GM12878 (cell line): ENCODE results near the gene TNRC6B. TPM values are rescaled to one million over a fixed set of nuclear protein-coding genes. Genes with fewer than 3 reads are reported as not detected.

ENCODE experiments used
- ATAC-seq: fragments of 200-7000 bp; cut with Tn5 transposase; 3 replicates; pipeline ENCODE4 v1.9.1; 2020; ENCODE audit warnings: mild to moderate bottlenecking, moderate library complexity
- BruUV-seq: library from RNA; stranded (reverse); fragments of 400-500 nt; replicated peaks from 2 replicates; lab custom pipeline; 2021; lab: Mats Ljungman, UMichigan
- CTCF ChIA-PET: fragments of 300-600 bp; sonication (Branson Sonifier 250); formaldehyde crosslinking; extraction: SDS; loops from one replicate; lab custom pipeline; 2021; ENCODE audit warnings: inconsistent platforms; lab: Yijun Ruan, JAX
- POLR2A ChIA-PET: fragments of 350-600 bp; formaldehyde crosslinking; extraction: SDS; loops from one replicate; lab custom pipeline; 2021; ENCODE audit warnings: inconsistent platforms; lab: Charles Lee
- RAD21 ChIA-PET: fragments of 300-600 bp; sonication (Branson Sonifier 250); formaldehyde crosslinking; loops from one replicate; lab custom pipeline; 2023; ENCODE audit warnings: antibody characterized with exemption; ENCODE audit not compliant: unreplicated experiment; lab: Charles Lee
- SMC1A ChIA-PET: fragments of 300-600 bp; sonication (Branson Sonifier 250); formaldehyde crosslinking; loops from one replicate; lab custom pipeline; 2023; ENCODE audit not compliant: unreplicated experiment, uncharacterized antibody; lab: Charles Lee
- DNase-seq: peaks from one replicate; pipeline ENCODE4 v3.0.0-alpha.2; 2011; ENCODE audit warnings: low read depth, low spot score
- FAIRE-seq: peaks from 3 replicates; lab custom pipeline; 2011; peaks lifted over from hg19 to GRCh38; lab: Jason Lieb, UNC
- H2AFZ ChIP-seq: 2 replicates; pipeline ENCODE4 v1.6.0; 2011; ENCODE audit warnings: low read depth, low read length, control low read depth; ENCODE audit not compliant: control insufficient read depth
- H3K27ac ChIP-seq: 2 replicates; pipeline ENCODE4 v1.5.1; 2011; ENCODE audit warnings: control low read depth; ENCODE audit not compliant: control insufficient read depth, insufficient read depth
- H3K27me3 ChIP-seq, 2 experiments: replicated peaks in 1 of 2; 2 replicates each; pipeline versions ENCODE4 v1.6.0 to v1.6.1; 2011; ENCODE audit warnings: low read length in 1 of 2; ENCODE audit not compliant: control insufficient read depth in 2 of 2, insufficient read depth in 2 of 2
- H3K36me3 ChIP-seq, 2 experiments: 2 replicates each; pipeline ENCODE4 v1.5.1; 2011; ENCODE audit warnings: low read length in 1 of 2; ENCODE audit not compliant: control insufficient read depth in 2 of 2, insufficient read depth in 2 of 2
- H3K4me1 ChIP-seq: 2 replicates; pipeline ENCODE4 v1.6.1; 2011; ENCODE audit warnings: mild to moderate bottlenecking, low read length, moderate library complexity, mixed read lengths; ENCODE audit not compliant: control insufficient read depth, insufficient read depth
- H3K4me2 ChIP-seq: 2 replicates; pipeline ENCODE4 v1.6.0; 2011; ENCODE audit warnings: control low read depth; ENCODE audit not compliant: control insufficient read depth, insufficient read depth
- H3K4me3 ChIP-seq: fragments of 200-600 bp; sonication (generic); 2 replicates; pipeline ENCODE4 v1.5.1; 2016
- H3K79me2 ChIP-seq: 2 replicates; pipeline ENCODE4 v1.6.0; 2011; ENCODE audit warnings: low read length; ENCODE audit not compliant: control insufficient read depth, insufficient read depth
- H3K9ac ChIP-seq: 2 replicates; pipeline ENCODE4 v1.8.0; 2011; ENCODE audit warnings: low read length, control low read depth, mixed read lengths; ENCODE audit not compliant: control insufficient read depth, insufficient read depth
- H3K9me3 ChIP-seq: replicated peaks from 3 replicates; pipeline ENCODE4 v1.5.1; 2011; ENCODE audit warnings: mild to moderate bottlenecking, low read length; ENCODE audit not compliant: control insufficient read depth, insufficient read depth
- H4K20me1 ChIP-seq: 2 replicates; pipeline ENCODE4 v1.6.0; 2011; ENCODE audit not compliant: control insufficient read depth, insufficient read depth
- SP1 ChIP-seq: IDR thresholded peaks from one replicate; pipeline ENCODE4 v1.6.1; 2011; ENCODE audit warnings: low read depth, low read length
- WGBS: methylation state at CpG from one replicate; pipeline ENCODE4 v1.1.6; 2016; ENCODE audit warnings: low lambda C conversion rate; ENCODE audit not compliant: insufficient replicate concordance, insufficient coverage; ENCODE audit errors: missing lambda C conversion rate; 5-methylcytosine and 5-hydroxymethylcytosine counted together
- in situ Hi-C: fragments of 300-500 bp; cut with MboI; formaldehyde crosslinking; loops from 9 replicates; pipeline ENCODE4 v1.14.3; 2018; ENCODE audit warnings: mixed read lengths
- intact Hi-C: fragments of 100-400 bp; cut with micrococcal nuclease; formaldehyde crosslinking; loops from one replicate; pipeline ENCODE4 v1.14.2; 2022; ENCODE audit not compliant: unreplicated experiment
- polyA plus RNA-seq, 11 experiments: library from polyadenylated mRNA; depleted of rRNA in 4 of 11; unstranded in 6 of 11; stranded (reverse) in 5 of 11; fragments of >200 nt; fragmentation: Nextera tagmentation in 4 of 11; fragmentation: Illumina TruSeq in 1 of 11; extraction: Ambion mirVana in 4 of 11; extraction: Trizol in 1 of 11; gene quantifications; 1 replicate in 1 of 11; 2 replicates in 10 of 11; pipeline versions ENCODE4 v1.2.1 to v1.2.3, GENCODE V29; 2011 to 2016; ENCODE audit warnings: inconsistent platforms in 2 of 11, missing spikeins in 2 of 11, low read depth in 1 of 11
- total RNA-seq, 4 experiments: library from RNA; depleted of rRNA in 3 of 4; stranded (reverse); fragments of >200 nt in 3 of 4; fragmentation: Illumina TruSeq in 1 of 4; extraction: Trizol in 1 of 4; gene quantifications; 2 replicates each; pipeline versions ENCODE4 v1.2.1 to v1.2.3, GENCODE V29; 2013 to 2021
- TF ChIP-seq, protein P1 (sequence below), 3 experiments: IDR thresholded peaks in 2 of 3; conservative IDR thresholded peaks in 1 of 3; 2 replicates each; pipeline ENCODE4 v1.5.1; 2011; ENCODE audit warnings: low read depth in 3 of 3, low read length in 3 of 3, mild to moderate bottlenecking in 3 of 3, control low read depth in 2 of 3, moderate library complexity in 2 of 3, inconsistent platforms in 1 of 3, mixed read lengths in 1 of 3; ENCODE audit not compliant: control insufficient read depth in 2 of 3, insufficient read depth in 1 of 3; ENCODE audit errors: extremely low read depth in 1 of 3

Gene TNRC6B
- total and polyA plus RNA-seq, 10 of the 15 experiments (the other 5 are each of a cell fraction or from before 2014, with no cell fraction given): 3.6 to 32.8 (median 16.4) TPM

DNA sequence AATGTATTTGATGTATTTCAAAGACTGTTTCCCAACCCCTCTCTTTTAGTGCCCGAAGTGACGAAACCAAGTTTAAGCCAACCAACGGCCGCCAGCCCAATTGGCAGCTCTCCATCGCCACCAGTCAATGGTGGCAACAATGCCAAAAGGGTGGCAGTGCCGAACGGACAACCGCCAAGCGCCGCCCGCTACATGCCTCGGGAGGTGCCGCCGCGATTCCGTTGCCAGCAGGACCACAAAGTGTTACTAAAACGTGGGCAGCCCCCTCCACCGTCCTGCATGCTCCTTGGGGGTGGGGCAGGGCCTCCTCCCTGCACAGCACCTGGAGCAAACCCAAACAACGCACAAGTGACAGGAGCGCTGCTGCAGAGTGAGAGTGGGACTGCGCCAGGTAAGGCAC is 84.1 kb downstream of the TNRC6B start:
- Histone ChIP-seq H3K4me1 (no peaks in the 10 kb centered on the region), H4K20me1 (no peaks in the 10 kb centered on the region), H3K27me3 (no peaks in the 10 kb centered on the region), H3K4me2 (no peak overlapping the region), H3K9ac (no peak overlapping the region), H3K9me3 (no peaks in the 10 kb centered on the region), H3K27ac (no peak overlapping the region), H2AFZ (no peak overlapping the region), H3K36me3 (peaks cover 4 to 7% of the 10 kb centered on the region in 2 experiments), H3K4me3 (no peak overlapping the region), H3K79me2 (no peaks in the 10 kb centered on the region)
- FAIRE-seq (no peak), ATAC-seq (no peak), DNase-seq (no peak)
- 95% methylated on average over 21 of the region's 21 CpGs for WGBS
- BruUV-seq: no TSS peak
- TF ChIP-seq, protein P1, sequence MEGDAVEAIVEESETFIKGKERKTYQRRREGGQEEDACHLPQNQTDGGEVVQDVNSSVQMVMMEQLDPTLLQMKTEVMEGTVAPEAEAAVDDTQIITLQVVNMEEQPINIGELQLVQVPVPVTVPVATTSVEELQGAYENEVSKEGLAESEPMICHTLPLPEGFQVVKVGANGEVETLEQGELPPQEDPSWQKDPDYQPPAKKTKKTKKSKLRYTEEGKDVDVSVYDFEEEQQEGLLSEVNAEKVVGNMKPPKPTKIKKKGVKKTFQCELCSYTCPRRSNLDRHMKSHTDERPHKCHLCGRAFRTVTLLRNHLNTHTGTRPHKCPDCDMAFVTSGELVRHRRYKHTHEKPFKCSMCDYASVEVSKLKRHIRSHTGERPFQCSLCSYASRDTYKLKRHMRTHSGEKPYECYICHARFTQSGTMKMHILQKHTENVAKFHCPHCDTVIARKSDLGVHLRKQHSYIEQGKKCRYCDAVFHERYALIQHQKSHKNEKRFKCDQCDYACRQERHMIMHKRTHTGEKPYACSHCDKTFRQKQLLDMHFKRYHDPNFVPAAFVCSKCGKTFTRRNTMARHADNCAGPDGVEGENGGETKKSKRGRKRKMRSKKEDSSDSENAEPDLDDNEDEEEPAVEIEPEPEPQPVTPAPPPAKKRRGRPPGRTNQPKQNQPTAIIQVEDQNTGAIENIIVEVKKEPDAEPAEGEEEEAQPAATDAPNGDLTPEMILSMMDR (IDR thresholded peaks at IDR 0.05 in 2 of 3, conservative IDR thresholded peaks at IDR 0.05 in 1 of 3; ENCODE audit: control insufficient read depth in 2 of 3, extremely low read depth in 1 of 3, insufficient read depth in 1 of 3, low read depth in 3 of 3, low read length in 3 of 3): no peak
- ChIA-PET POLR2A (no interaction called here), SMC1A (no interaction called here), RAD21 (no interaction called here), CTCF (no interaction called here)
- in situ Hi-C loops (no loop called here), intact Hi-C loops (no loop called here)

DNA sequence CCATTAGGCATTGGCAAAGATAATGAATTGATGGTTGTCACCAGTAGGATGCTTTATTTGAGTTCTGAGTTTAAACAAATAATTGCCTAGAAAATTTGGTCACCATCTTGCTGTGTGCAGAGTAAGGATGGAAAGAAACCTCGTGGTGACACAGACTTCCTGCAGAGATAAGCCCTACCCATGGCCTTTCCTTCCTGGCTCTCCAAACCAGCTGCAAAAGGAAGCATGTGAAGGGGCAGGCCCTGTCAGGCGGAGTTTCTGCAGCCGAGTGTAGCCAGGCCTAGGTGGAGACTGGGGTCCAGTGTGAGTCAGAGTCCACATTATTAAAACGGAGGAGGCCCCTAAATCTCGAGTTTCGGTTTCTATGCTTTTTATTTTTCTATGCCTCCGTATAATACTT is 85.5 kb downstream of the TNRC6B start:
- intact Hi-C loops: no loop called here
- Histone ChIP-seq H4K20me1 (no peaks in the 10 kb centered on the region), H3K79me2 (no peaks in the 10 kb centered on the region), H3K27ac (no peak overlapping the region), H3K4me1 (no peaks in the 10 kb centered on the region), H3K9me3 (no peaks in the 10 kb centered on the region), H2AFZ (no peak overlapping the region), H3K27me3 (no peaks in the 10 kb centered on the region), H3K36me3 (peaks cover 4 to 7% of the 10 kb centered on the region in 2 experiments), H3K4me2 (no peak overlapping the region), H3K4me3 (no peak overlapping the region), H3K9ac (no peak overlapping the region)
- RAD21 ChIA-PET: interaction anchor here (1.5 kb wide), 1 partner anchor 11 kb away, joined by 3 read pairs; no protein-coding TSS in a partner anchor
- CTCF ChIA-PET: interaction anchor here (1.2 to 1.3 kb wide), 2 partner anchors 22 to 23 kb away, joined by 3 to 4 read pairs; no protein-coding TSS in a partner anchor
- POLR2A ChIA-PET: interaction anchor here (0.6 to 0.7 kb wide), 2 partner anchors 14 to 204 kb away, joined by 3 to 4 read pairs; no protein-coding TSS in a partner anchor
- ATAC-seq: no peak
- TF ChIP-seq SP1: no peak
- BruUV-seq: no TSS peak
- in situ Hi-C loops: no loop called here
- no peak for DNase-seq
- WGBS: 81% methylated on average over 7 of the region's 7 CpGs
- FAIRE-seq: no peak
- SMC1A ChIA-PET: interaction anchor here (0.6 to 1.6 kb wide), 3 partner anchors 21 to 90 kb away, joined by 3 to 6 read pairs (median 3); no protein-coding TSS in a partner anchor
